Rectal smooth muscle tissue (tissue), 1 donor: ENCODE measurements around the gene STOX2.
A peak's percentile ranks its signal among the peaks of the same experiment; 100 is the strongest.

Experiments used
- H3K27ac ChIP-seq: one replicate; pipeline ENCODE4 v1.7.0; 2013; ENCODE audit warnings: low read depth, low read length, inconsistent platforms
- H3K27me3 ChIP-seq: one replicate; pipeline ENCODE4 v1.7.0; 2013; ENCODE audit warnings: low read length; ENCODE audit not compliant: control insufficient read depth, insufficient read depth
- H3K36me3 ChIP-seq: one replicate; pipeline ENCODE4 v1.7.0; 2013; ENCODE audit warnings: low read length; ENCODE audit not compliant: control insufficient read depth, insufficient read depth
- H3K4me1 ChIP-seq: one replicate; pipeline ENCODE4 v1.7.0; 2013; ENCODE audit warnings: low read length; ENCODE audit not compliant: control insufficient read depth, insufficient read depth
- H3K4me3 ChIP-seq: one replicate; pipeline ENCODE4 v1.7.0; 2013; ENCODE audit warnings: low read length
- H3K9ac ChIP-seq: one replicate; pipeline ENCODE4 v1.7.0; 2013; ENCODE audit warnings: low read length

Gene STOX2

GRCh38 chr4:183905081-183905592 lies at the start of gene STOX2:
Gene STOX2 (plus strand): TSS chr4:183905307. CDS start chr4:183906791, 1,484 bp downstream.
- H3K27me3 ChIP-seq: no peaks in the 10 kb centered on the region
- peak within 1 kb of the TSS; percentile 70 for H3K4me3 ChIP-seq
- H3K27ac ChIP-seq: no peak within 1 kb of the TSS
- H3K36me3 ChIP-seq: no peaks in the 10 kb centered on the region
- H3K4me1 ChIP-seq: no peaks in the 10 kb centered on the region
- no peak within 1 kb of the TSS for H3K9ac ChIP-seq

GRCh38 chr4:183855323-183856190 lies 49.5 kb upstream of the STOX2 start:
- H3K27ac ChIP-seq: no peak overlapping the region
- H3K36me3 ChIP-seq: no peaks in the 10 kb centered on the region
- H3K4me1 ChIP-seq: no peaks in the 10 kb centered on the region
- H3K9ac ChIP-seq: no peak overlapping the region
- no peaks in the 10 kb centered on the region for H3K27me3 ChIP-seq
- H3K4me3 ChIP-seq: no peak overlapping the region

GRCh38 chr4:183857040-183857439 lies 48.1 kb upstream of the STOX2 start:
- Histone ChIP-seq H3K4me1 (no peaks in the 10 kb centered on the region), H3K4me3 (no peak overlapping the region), H3K27me3 (no peaks in the 10 kb centered on the region), H3K27ac (no peak overlapping the region), H3K9ac (no peak overlapping the region), H3K36me3 (no peaks in the 10 kb centered on the region)

DNA sequence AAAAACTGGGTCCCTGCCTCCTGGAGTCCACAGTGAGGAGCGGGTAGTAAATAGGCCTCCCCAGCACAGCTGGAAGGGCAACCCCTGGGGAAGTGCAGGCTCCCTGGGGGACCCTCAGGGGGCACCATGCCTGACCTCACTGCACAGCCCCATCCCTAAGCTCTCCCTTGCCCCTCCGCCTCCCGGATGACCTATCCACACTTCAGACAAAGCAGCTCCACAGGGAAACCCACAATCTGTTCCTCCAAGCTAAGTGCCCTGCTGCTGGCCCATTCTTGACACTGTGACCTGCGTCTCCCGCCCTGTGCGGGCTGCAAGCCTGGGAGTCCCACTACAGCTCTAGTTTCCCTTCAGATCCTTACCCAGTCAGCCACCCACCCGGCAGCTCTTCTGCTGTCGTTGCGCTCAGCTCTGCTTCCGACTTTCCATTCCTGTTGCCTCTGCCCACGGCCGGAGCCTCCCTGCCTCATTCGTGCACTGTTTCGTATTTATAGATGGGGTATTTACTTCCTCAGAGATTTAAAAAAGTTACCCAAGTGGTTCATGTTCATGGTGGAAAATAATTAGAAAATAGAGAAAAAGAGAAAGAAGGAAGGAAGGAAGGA lies 47.0 kb upstream of the STOX2 start:
- no peaks in the 10 kb centered on the region for H3K4me1 ChIP-seq
- no peak overlapping the region for H3K4me3 ChIP-seq
- no peak overlapping the region for H3K9ac ChIP-seq
- H3K36me3 ChIP-seq: no peaks in the 10 kb centered on the region
- H3K27me3 ChIP-seq: no peaks in the 10 kb centered on the region
- no peak overlapping the region for H3K27ac ChIP-seq

DNA sequence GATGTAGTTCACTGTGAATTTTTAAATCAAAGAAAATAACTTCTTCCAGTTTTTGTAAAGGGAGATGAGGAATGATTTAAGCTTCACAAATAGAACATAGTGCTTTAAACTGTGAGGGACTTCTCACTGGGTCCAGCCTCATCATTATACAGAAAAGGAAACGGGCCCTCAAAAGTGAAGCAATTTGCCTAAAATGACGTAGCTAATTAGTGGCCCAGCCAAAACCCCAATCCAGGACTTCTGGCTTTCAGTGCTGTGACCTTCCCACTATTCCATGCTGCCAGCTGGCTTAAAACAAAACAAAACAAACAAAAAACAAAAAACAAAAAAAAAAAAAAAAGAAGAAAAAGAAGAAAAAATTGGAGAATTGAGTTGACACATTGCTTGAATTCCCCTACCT lies 45.0 kb upstream of the STOX2 start:
- no peaks in the 10 kb centered on the region for H3K27me3 ChIP-seq
- H3K27ac ChIP-seq: no peak overlapping the region
- no peak overlapping the region for H3K4me3 ChIP-seq
- no peaks in the 10 kb centered on the region for H3K4me1 ChIP-seq
- H3K36me3 ChIP-seq: no peaks in the 10 kb centered on the region
- H3K9ac ChIP-seq: no peak overlapping the region

GRCh38 chr4:183860731-183861130 lies 44.4 kb upstream of the STOX2 start:
- Histone ChIP-seq H3K4me3 (no peak overlapping the region), H3K27ac (no peak overlapping the region), H3K36me3 (no peaks in the 10 kb centered on the region), H3K27me3 (no peaks in the 10 kb centered on the region), H3K4me1 (no peaks in the 10 kb centered on the region), H3K9ac (no peak overlapping the region)

DNA sequence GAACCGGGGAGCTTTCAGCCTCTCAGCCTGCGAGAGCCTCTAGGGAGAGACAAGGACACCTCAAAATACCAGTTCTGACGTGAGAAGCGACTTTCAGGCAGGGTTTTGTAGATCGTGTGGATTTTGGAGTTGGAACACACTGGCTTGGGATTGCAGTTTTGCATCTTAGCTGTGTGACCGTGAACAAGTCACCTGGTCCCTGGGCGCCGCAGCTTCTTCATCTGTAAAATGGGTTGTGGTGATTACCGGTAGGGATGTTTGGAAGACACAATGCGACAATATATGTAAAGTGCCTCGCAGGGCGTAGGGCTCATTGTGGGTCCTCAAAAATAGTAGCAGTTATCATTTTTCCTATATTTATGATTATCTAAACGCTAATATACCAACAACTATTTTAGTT lies 43.7 kb upstream of the STOX2 start:
- H3K4me3 ChIP-seq: no peak overlapping the region
- no peaks in the 10 kb centered on the region for H3K4me1 ChIP-seq
- no peak overlapping the region for H3K9ac ChIP-seq
- H3K27ac ChIP-seq: no peak overlapping the region
- no peaks in the 10 kb centered on the region for H3K36me3 ChIP-seq
- H3K27me3 ChIP-seq: no peaks in the 10 kb centered on the region

DNA sequence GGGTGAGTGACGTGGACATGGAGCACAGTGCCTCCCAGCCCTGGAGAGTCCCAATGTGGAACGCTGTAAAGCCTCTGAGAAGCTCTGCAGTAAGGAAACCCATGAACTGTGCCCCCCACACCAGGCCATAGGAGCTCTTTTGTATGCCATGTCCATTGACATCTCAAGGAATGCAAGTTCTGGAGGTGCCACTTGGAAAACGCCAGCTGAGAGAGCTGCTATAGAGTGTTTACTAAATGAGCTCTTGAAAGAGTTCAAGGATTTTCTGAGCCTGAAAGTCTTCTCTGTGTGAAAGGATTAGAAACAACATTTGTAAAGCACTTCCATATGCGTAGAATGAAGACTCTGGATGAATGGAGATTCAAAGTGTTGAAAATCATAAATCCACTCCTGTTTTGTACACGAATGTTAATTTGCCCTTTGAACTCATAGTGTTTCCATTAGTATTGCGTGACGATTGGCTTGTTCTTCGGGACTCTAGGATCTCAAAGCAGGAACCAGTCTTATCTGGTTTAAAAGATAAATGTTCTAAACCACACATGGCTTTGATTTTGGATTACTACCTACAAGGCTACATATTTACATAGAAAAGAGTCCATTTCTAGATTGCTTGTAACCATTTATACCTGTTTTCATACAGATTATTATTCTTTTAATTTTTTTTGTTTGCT lies 41.8 kb upstream of the STOX2 start:
- Histone ChIP-seq H3K9ac (no peak overlapping the region), H3K4me3 (no peak overlapping the region), H3K4me1 (no peaks in the 10 kb centered on the region), H3K27me3 (no peaks in the 10 kb centered on the region), H3K27ac (no peak overlapping the region), H3K36me3 (no peaks in the 10 kb centered on the region)

DNA sequence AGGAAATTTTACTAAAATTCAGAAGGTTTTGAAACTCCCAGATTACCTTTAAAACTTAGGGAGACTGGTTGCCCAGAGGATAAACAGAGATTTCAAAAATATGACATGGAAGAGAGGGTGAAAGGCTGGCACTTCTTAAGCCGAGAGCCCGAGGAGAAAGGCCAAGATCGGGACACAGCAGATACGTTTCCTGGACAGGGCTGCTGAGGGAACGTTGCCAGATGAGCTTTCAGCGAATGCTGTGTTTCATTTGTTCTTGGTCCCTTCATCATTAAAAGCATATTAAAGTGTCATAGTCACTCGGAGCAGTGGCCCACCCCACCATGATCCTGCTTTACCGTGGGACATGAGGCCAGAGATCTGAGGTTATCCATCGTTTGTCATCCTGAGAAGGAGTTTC lies 37.9 kb upstream of the STOX2 start:
- no peak overlapping the region for H3K4me3 ChIP-seq
- no peak overlapping the region for H3K27ac ChIP-seq
- H3K9ac ChIP-seq: no peak overlapping the region
- no peaks in the 10 kb centered on the region for H3K27me3 ChIP-seq
- H3K36me3 ChIP-seq: no peaks in the 10 kb centered on the region
- no peaks in the 10 kb centered on the region for H3K4me1 ChIP-seq

DNA sequence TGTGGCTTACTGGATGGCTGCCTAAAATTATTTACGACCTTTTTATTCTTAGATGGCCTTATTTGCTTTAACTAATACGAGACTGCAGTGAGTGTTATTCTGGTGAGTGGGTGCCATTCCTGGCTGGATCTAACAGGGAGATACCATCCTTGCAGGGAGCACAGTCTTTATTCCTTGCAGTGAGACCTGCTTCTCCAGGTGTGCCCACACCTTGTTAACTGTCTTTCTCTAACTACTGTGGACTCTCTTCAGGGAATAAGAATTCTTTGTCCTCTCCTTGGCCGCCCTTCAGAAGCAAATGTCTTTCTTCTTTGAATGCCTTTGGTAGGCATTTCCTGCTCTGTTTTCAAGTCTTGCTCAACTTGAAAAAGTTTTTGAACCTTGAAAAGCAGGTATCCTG lies 34.1 kb upstream of the STOX2 start:
- H3K27me3 ChIP-seq: no peaks in the 10 kb centered on the region
- H3K4me3 ChIP-seq: no peak overlapping the region
- H3K27ac ChIP-seq: no peak overlapping the region
- H3K36me3 ChIP-seq: no peaks in the 10 kb centered on the region
- H3K9ac ChIP-seq: no peak overlapping the region
- H3K4me1 ChIP-seq: no peaks in the 10 kb centered on the region

DNA sequence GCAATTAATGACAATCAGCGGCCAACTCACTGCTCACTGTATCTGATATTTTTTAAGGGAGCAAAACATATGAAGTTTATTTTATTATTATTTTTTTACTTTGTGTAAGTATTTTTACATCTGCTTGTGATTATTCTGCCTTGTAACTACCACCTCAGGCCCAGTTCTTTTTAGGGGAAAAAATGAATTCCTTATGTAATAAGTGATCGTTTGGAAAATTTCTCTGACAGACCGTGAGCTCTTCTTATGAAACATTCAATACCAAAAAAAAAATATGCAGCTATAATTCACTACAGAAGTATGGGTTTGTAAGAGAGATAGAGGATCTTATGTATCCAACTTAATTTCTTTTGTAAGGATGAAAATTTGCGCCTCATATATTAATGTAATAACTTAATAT lies 33.5 kb upstream of the STOX2 start:
- H3K9ac ChIP-seq: no peak overlapping the region
- no peak overlapping the region for H3K27ac ChIP-seq
- no peaks in the 10 kb centered on the region for H3K36me3 ChIP-seq
- H3K4me3 ChIP-seq: no peak overlapping the region
- no peaks in the 10 kb centered on the region for H3K27me3 ChIP-seq
- no peaks in the 10 kb centered on the region for H3K4me1 ChIP-seq

GRCh38 chr4:183872531-183872930 lies 32.6 kb upstream of the STOX2 start:
- Histone ChIP-seq H3K36me3 (no peaks in the 10 kb centered on the region), H3K4me1 (no peaks in the 10 kb centered on the region), H3K27ac (no peak overlapping the region), H3K9ac (no peak overlapping the region), H3K27me3 (no peaks in the 10 kb centered on the region), H3K4me3 (no peak overlapping the region)
